Neuronal stem cell (in vitro differentiated cells): ENCODE measurements around the gene TEX12.

Experiments
- DNase-seq: peaks from one replicate; pipeline ENCODE4 v3.0.0-alpha.2; 2013; ENCODE audit warnings: low spot score
- H2AFZ ChIP-seq: one replicate; pipeline ENCODE4 v1.6.1; 2013; ENCODE audit warnings: mild to moderate bottlenecking, low read length, inconsistent platforms
- H2AK5ac ChIP-seq: 2 replicates; pipeline ENCODE4 v1.6.1; 2013; ENCODE audit warnings: low read depth, mild to moderate bottlenecking, inconsistent platforms, low read length, moderate library complexity, mixed read lengths
- H2BK120ac ChIP-seq: 2 replicates; pipeline ENCODE4 v1.6.1; 2013; ENCODE audit warnings: low read depth, mild to moderate bottlenecking, inconsistent platforms, low read length, moderate library complexity, mixed read lengths
- H2BK12ac ChIP-seq: one replicate; pipeline ENCODE4 v1.6.1; 2013; ENCODE audit warnings: low read length, inconsistent platforms
- H2BK15ac ChIP-seq: 2 replicates; pipeline ENCODE4 v1.6.1; 2013; ENCODE audit warnings: mild to moderate bottlenecking, low read length, inconsistent platforms, mixed read lengths
- H2BK5ac ChIP-seq: one replicate; pipeline ENCODE4 v1.6.1; 2013; ENCODE audit warnings: inconsistent platforms, mild to moderate bottlenecking, low read length, moderate library complexity
- H3K14ac ChIP-seq: one replicate; pipeline ENCODE4 v1.6.1; 2013; ENCODE audit warnings: low read length, inconsistent platforms
- H3K18ac ChIP-seq: 2 replicates; pipeline ENCODE4 v1.6.1; 2013; ENCODE audit warnings: low read length, inconsistent platforms
- H3K23ac ChIP-seq: 2 replicates; pipeline ENCODE4 v1.6.1; 2013; ENCODE audit warnings: low read depth, mild to moderate bottlenecking, mixed read lengths, low read length, inconsistent platforms; ENCODE audit not compliant: poor library complexity
- H3K27ac ChIP-seq: replicated peaks from 3 replicates; pipeline ENCODE4 v1.5.1; 2013; ENCODE audit warnings: low read length, inconsistent platforms
- H3K27me3 ChIP-seq, 3 experiments: 2 replicates each; pipeline ENCODE4 v1.6.1; 2013; ENCODE audit warnings: low read length in 3 of 3, mild to moderate bottlenecking in 2 of 3, inconsistent platforms in 1 of 3, low read depth in 1 of 3, mixed read lengths in 1 of 3, moderate library complexity in 1 of 3; ENCODE audit not compliant: control insufficient read depth in 3 of 3, insufficient read depth in 3 of 3
- H3K36me3 ChIP-seq, 2 donors: replicated peaks in 1 of 2; 2 replicates each; pipeline ENCODE4 v1.6.1; 2013; ENCODE audit warnings: low read length in 2 of 2; ENCODE audit not compliant: control insufficient read depth in 2 of 2, insufficient read depth in 2 of 2
- H3K4ac ChIP-seq: 2 replicates; pipeline ENCODE4 v1.6.1; 2013; ENCODE audit warnings: inconsistent platforms, mild to moderate bottlenecking, low read length, moderate library complexity
- H3K4me1 ChIP-seq, 2 donors: 1 replicate in 1 of 2; 2 replicates in 1 of 2; pipeline ENCODE4 v1.6.1; 2013; ENCODE audit warnings: low read length in 2 of 2, low read depth in 1 of 2; ENCODE audit not compliant: control insufficient read depth in 2 of 2, insufficient read depth in 1 of 2
- H3K4me2 ChIP-seq: one replicate; pipeline ENCODE4 v1.6.1; 2013; ENCODE audit warnings: mild to moderate bottlenecking, low read length, inconsistent platforms; ENCODE audit not compliant: insufficient read depth, poor library complexity, severe bottlenecking
- H3K4me3 ChIP-seq, 2 donors: 2 replicates each; pipeline ENCODE4 v1.5.1; 2013; ENCODE audit warnings: low read length in 2 of 2, mild to moderate bottlenecking in 2 of 2, inconsistent platforms in 1 of 2, moderate library complexity in 1 of 2
- H3K79me1 ChIP-seq: one replicate; pipeline ENCODE4 v1.6.1; 2013; ENCODE audit warnings: low read depth, mild to moderate bottlenecking, inconsistent platforms, low read length, moderate library complexity
- H3K9ac ChIP-seq: one replicate; pipeline ENCODE4 v1.6.1; 2013; ENCODE audit warnings: mild to moderate bottlenecking, low read depth, low read length, inconsistent platforms; ENCODE audit not compliant: poor library complexity
- H3K9me3 ChIP-seq, 2 donors: replicated peaks in 1 of 2; 2 replicates each; pipeline versions ENCODE3 to v1.6.1; 2013; ENCODE audit warnings: low read length in 2 of 2, mild to moderate bottlenecking in 2 of 2, inconsistent platforms in 1 of 2, low read depth in 1 of 2, mixed read lengths in 1 of 2, moderate library complexity in 1 of 2; ENCODE audit not compliant: control insufficient read depth in 2 of 2, insufficient read depth in 1 of 2
- H4K8ac ChIP-seq: one replicate; pipeline ENCODE4 v1.6.1; 2013; ENCODE audit warnings: low read depth, mild to moderate bottlenecking, inconsistent platforms, low read length, moderate library complexity
- H4K91ac ChIP-seq: one replicate; pipeline ENCODE4 v1.6.1; 2013; ENCODE audit warnings: low read length, low read depth, mild to moderate bottlenecking, inconsistent platforms; ENCODE audit not compliant: poor library complexity
- WGBS, 2 donors: extraction: QIAGEN DNeasy Blood & Tissue Kit; methylation state at CpG; one replicate each; pipeline ENCODE4 v1.1.7; 2013; ENCODE audit warnings: missing lambda C conversion rate in 2 of 2, mixed read lengths in 1 of 2; ENCODE audit not compliant: insufficient read length in 2 of 2, insufficient replicate concordance in 1 of 2; ENCODE audit errors: extremely low coverage in 2 of 2; 5-methylcytosine and 5-hydroxymethylcytosine counted together

The TEX12 gene

GRCh38 chr11:112178428-112178827, 11.3 kb downstream of the TEX12 start:
- Histone ChIP-seq H3K4me2 (no peak overlapping the region), H4K91ac (no peak overlapping the region), H3K27me3 (peaks cover 0 to 9% (median 0%) of the 10 kb centered on the region in 3 experiments), H2AK5ac (no peak overlapping the region), H3K4me1 (peaks cover 3 to 4% of the 10 kb centered on the region in 2 donors), H3K23ac (no peak overlapping the region), H3K4ac (no peak overlapping the region), H3K27ac (no peak overlapping the region), H2AFZ (no peak overlapping the region), H2BK15ac (no peak overlapping the region), H2BK5ac (no peak overlapping the region), H3K36me3 (no peaks in the 10 kb centered on the region), H3K9me3 (no peaks in the 10 kb centered on the region), H3K4me3 (no peak overlapping the region), H3K18ac (no peak overlapping the region), H2BK120ac (no peak overlapping the region), H4K8ac (no peak overlapping the region), H2BK12ac (no peak overlapping the region), H3K9ac (no peak overlapping the region), H3K79me1 (no peaks in the 10 kb centered on the region), H3K14ac (no peak overlapping the region)
- WGBS, 2 donors: no CpG with 5 or more reads among the region's 1 CpG
- no peak for DNase-seq

- H3K4me1 ChIP-seq: peaks cover 3 to 4% of the 10 kb centered on the region in 2 donors
- no peak overlapping the region for H4K91ac ChIP-seq
- H2AK5ac ChIP-seq: no peak overlapping the region
- H2BK12ac ChIP-seq: no peak overlapping the region
- H3K79me1 ChIP-seq: no peaks in the 10 kb centered on the region
- no peak overlapping the region for H3K18ac ChIP-seq
- peaks cover 0 to 9% (median 0%) of the 10 kb centered on the region in 3 experiments for H3K27me3 ChIP-seq
- H3K4me3 ChIP-seq: no peak overlapping the region
- no peak overlapping the region for H2AFZ ChIP-seq
- H3K14ac ChIP-seq: no peak overlapping the region
- H3K27ac ChIP-seq: no peak overlapping the region
- H3K36me3 ChIP-seq: no peaks in the 10 kb centered on the region
- no peak overlapping the region for H3K4me2 ChIP-seq
- H4K8ac ChIP-seq: no peak overlapping the region
- DNase-seq: no peak
- no peak overlapping the region for H3K23ac ChIP-seq
- H2BK5ac ChIP-seq: no peak overlapping the region
- 100% methylated on average over 1 of the region's 3 CpGs; no CpG with 5 or more reads in 1 of the 2 donors for WGBS, 2 donors
- H3K9me3 ChIP-seq: no peaks in the 10 kb centered on the region
- H2BK15ac ChIP-seq: no peak overlapping the region
- no peak overlapping the region for H3K9ac ChIP-seq
- no peak overlapping the region for H2BK120ac ChIP-seq
- H3K4ac ChIP-seq: no peak overlapping the region
Observed at GRCh38 chr11:112178936-112179335, 11.8 kb downstream of the TEX12 start.

- Histone ChIP-seq H3K27ac (no peak overlapping the region), H3K79me1 (no peaks in the 10 kb centered on the region), H3K4me2 (no peak overlapping the region), H3K18ac (no peak overlapping the region), H3K4me1 (peaks cover 3 to 4% of the 10 kb centered on the region in 2 donors), H3K4me3 (no peak overlapping the region), H4K91ac (no peak overlapping the region), H3K36me3 (no peaks in the 10 kb centered on the region), H2BK12ac (no peak overlapping the region), H2AFZ (no peak overlapping the region), H2BK120ac (no peak overlapping the region), H4K8ac (no peak overlapping the region), H3K9ac (no peak overlapping the region), H2AK5ac (no peak overlapping the region), H3K23ac (no peak overlapping the region), H2BK15ac (no peak overlapping the region), H3K9me3 (no peaks in the 10 kb centered on the region), H2BK5ac (no peak overlapping the region), H3K27me3 (peaks cover 0 to 9% (median 0%) of the 10 kb centered on the region in 3 experiments), H3K4ac (no peak overlapping the region), H3K14ac (no peak overlapping the region)
- no peak for DNase-seq
Observed at GRCh38 chr11:112179601-112180000, 12.4 kb downstream of the TEX12 start.

GRCh38 chr11:112182867-112183266, 15.7 kb downstream of the TEX12 start:
- no peak for DNase-seq
- H2AFZ ChIP-seq: no peak overlapping the region
- H3K9ac ChIP-seq: no peak overlapping the region
- no peak overlapping the region for H2BK120ac ChIP-seq
- no peak overlapping the region for H2BK5ac ChIP-seq
- H3K4me3 ChIP-seq: no peak overlapping the region
- no peaks in the 10 kb centered on the region for H3K36me3 ChIP-seq
- no peak overlapping the region for H3K18ac ChIP-seq
- H3K23ac ChIP-seq: no peak overlapping the region
- H3K4ac ChIP-seq: no peak overlapping the region
- no peaks in the 10 kb centered on the region for H3K79me1 ChIP-seq
- peaks cover 0 to 6% (median 0%) of the 10 kb centered on the region in 3 experiments for H3K27me3 ChIP-seq
- no peak overlapping the region for H2AK5ac ChIP-seq
- no peak overlapping the region for H4K8ac ChIP-seq
- H2BK12ac ChIP-seq: no peak overlapping the region
- no CpG with 5 or more reads among the region's 1 CpG for WGBS, 2 donors
- no peak overlapping the region for H3K14ac ChIP-seq
- H3K4me2 ChIP-seq: no peak overlapping the region
- H3K4me1 ChIP-seq: no peaks in the 10 kb centered on the region
- no peak overlapping the region for H2BK15ac ChIP-seq
- no peak overlapping the region for H4K91ac ChIP-seq
- H3K27ac ChIP-seq: no peak overlapping the region
- H3K9me3 ChIP-seq: no peaks in the 10 kb centered on the region
